HG03575 (cell line): ENCODE results near the gene DCD.
"Not testable (repeated sequence)": the region's sequence is repeated elsewhere in the genome, so short reads cannot be mapped to it uniquely, and the experiment has no call there.

Source experiments
- ATAC-seq: cut with Tn5 transposase; IDR thresholded peaks from one replicate; pipeline ENCODE4 v1.9.1; 2021; ENCODE audit not compliant: unreplicated experiment, insufficient number of reproducible peaks, low FRiP score; ENCODE audit errors: extremely low read depth

The DCD gene

GRCh38 chr12:54648265-54648664 is at the start of gene DCD:
TSS of gene DCD (minus strand) at chr12:54648365. CDS start at chr12:54648303, 62 bp downstream.
- ATAC-seq: no peak

GRCh38 chr12:54697851-54698250 is 49.7 kb upstream of the DCD start:
- no peak for ATAC-seq

- ATAC-seq: no peak
These were observed 44.2 kb upstream of the DCD start for GRCh38 chr12:54692353-54692752.

- no peak for ATAC-seq
These were observed 41.8 kb upstream of the DCD start for GRCh38 chr12:54689984-54690383.

GRCh38 chr12:54689034-54689372 is 40.8 kb upstream of the DCD start:
- ATAC-seq: no peak

- no peak for ATAC-seq
These were observed 40.3 kb upstream of the DCD start for GRCh38 chr12:54688309-54689033.

GRCh38 chr12:54684636-54685630 is 36.8 kb upstream of the DCD start:
- no peak for ATAC-seq

GRCh38 chr12:54683398-54683797 is 35.2 kb upstream of the DCD start:
- no peak for ATAC-seq

GRCh38 chr12:54682674-54683073 is 34.5 kb upstream of the DCD start:
- no peak for ATAC-seq

GRCh38 chr12:54680374-54680773 is 32.2 kb upstream of the DCD start:
- ATAC-seq: no peak

- ATAC-seq: no peak
These were observed 30.0 kb upstream of the DCD start for GRCh38 chr12:54678131-54678530.

- no peak for ATAC-seq
These were observed 19.8 kb upstream of the DCD start for GRCh38 chr12:54667945-54668344.

- no peak for ATAC-seq
These were observed 17.8 kb upstream of the DCD start for GRCh38 chr12:54666008-54666407.

GRCh38 chr12:54665022-54665635 is 17.0 kb upstream of the DCD start:
- ATAC-seq: not testable (repeated sequence)

- ATAC-seq: no peak
These were observed 15.4 kb upstream of the DCD start for GRCh38 chr12:54663603-54664002.

- no peak for ATAC-seq
These were observed 13.9 kb upstream of the DCD start for GRCh38 chr12:54662026-54662425.

GRCh38 chr12:54661048-54661447 is 12.9 kb upstream of the DCD start:
- ATAC-seq: no peak

GRCh38 chr12:54660320-54660962 is 12.3 kb upstream of the DCD start:
- ATAC-seq: no peak
